D721Med (cell line): Measurements from ENCODE around the gene TEX35.

Experiments used
- DNase-seq: peaks from one replicate; pipeline ENCODE4 v3.0.0; 2011; ENCODE audit warnings: low spot score; ENCODE audit not compliant: insufficient read length
- FAIRE-seq: peaks from 2 replicates; lab custom pipeline; 2011; peaks lifted over from hg19 to GRCh38; lab: Jason Lieb, UNC
- CTCF ChIP-seq: IDR thresholded peaks from 2 replicates; pipeline ENCODE4 v1.5.1; 2012; ENCODE audit warnings: mild to moderate bottlenecking, control low read depth; ENCODE audit not compliant: insufficient read depth; ENCODE audit errors: missing control alignments

The TEX35 gene

DNA sequence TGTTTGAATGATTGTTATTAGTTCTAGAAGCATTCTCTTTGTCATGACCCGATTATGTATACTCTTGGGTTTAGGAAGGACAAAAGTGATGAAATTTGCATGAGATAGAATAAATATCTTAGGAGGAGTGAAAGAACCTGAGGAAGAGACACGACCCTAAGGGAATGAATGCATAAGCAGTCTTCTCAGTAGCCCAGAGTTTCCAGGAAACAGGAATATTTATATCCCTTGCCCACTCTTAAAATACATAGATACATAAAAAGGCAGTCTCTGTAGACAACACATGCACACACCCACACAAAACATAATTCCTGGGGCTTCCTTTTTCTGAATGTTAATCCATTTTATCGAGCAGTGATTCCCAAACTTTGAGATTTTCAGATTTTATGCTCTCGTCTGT is 35.5 kb upstream of the TEX35 start:
- no peak for TF ChIP-seq CTCF
- no peak for DNase-seq
- no peak for FAIRE-seq

DNA sequence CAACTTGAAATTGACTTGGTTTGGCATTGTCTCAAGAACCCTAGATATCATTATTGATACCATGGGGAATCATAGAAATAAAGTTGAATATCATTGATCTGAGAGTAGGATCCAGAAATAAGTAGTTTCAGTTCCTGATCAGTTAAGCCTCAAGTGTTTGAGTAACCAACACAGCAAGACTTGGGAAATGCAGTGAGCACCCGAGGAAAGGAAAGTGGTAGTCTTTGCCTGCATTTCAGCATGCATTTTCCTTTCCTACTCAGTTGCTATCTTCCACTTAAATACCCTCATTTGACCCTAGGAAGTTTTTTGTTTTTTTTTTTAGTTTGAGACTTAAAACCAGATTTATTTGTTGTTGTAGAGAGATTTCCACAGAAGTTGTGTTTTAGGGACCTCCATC is 35.1 kb upstream of the TEX35 start:
- DNase-seq, result no peak
- TF ChIP-seq CTCF, result no peak
- FAIRE-seq, result no peak

GRCh38 chr1:178483251-178483957 is 29.5 kb upstream of the TEX35 start:
- no peak for TF ChIP-seq CTCF
- FAIRE-seq (no peak), DNase-seq (no peak)

GRCh38 chr1:178484698-178485225 is 28.1 kb upstream of the TEX35 start:
- DNase-seq, result no peak
- TF ChIP-seq CTCF, result no peak
- FAIRE-seq, result no peak

- FAIRE-seq (no peak), DNase-seq (no peak)
- TF ChIP-seq CTCF, result no peak
Measured at GRCh38 chr1:178485541-178485981, 27.3 kb upstream of the TEX35 start.

- DNase-seq (peak; percentile 22), FAIRE-seq (no peak)
- no peak for TF ChIP-seq CTCF
Measured at GRCh38 chr1:178486100-178487069, 26.5 kb upstream of the TEX35 start.
